Liver (tissue), 9 donors: ENCODE measurements around the gene MRC1. TPM values are rescaled to one million over a fixed set of nuclear protein-coding genes. Genes with fewer than 3 reads are reported as not detected.

ENCODE experiments used
- DNase-seq: peaks from one replicate; pipeline ENCODE4 v3.0.0-alpha.2; 2017; ENCODE audit warnings: low spot score
- H3K27ac ChIP-seq, 2 donors: one replicate each; pipeline ENCODE4 v1.7.0; 2013; ENCODE audit warnings: inconsistent platforms in 2 of 2, low read length in 2 of 2, control low read depth in 1 of 2, low read depth in 1 of 2, mild to moderate bottlenecking in 1 of 2
- H3K27me3 ChIP-seq, 4 donors: one replicate each; pipeline versions ENCODE4 v1.6.1 to v1.7.0; 2013; ENCODE audit warnings: low read length in 3 of 4, inconsistent platforms in 1 of 4, mild to moderate bottlenecking in 1 of 4, moderate library complexity in 1 of 4; ENCODE audit not compliant: control insufficient read depth in 4 of 4, insufficient read depth in 4 of 4
- H3K36me3 ChIP-seq, 4 donors: one replicate each; pipeline versions ENCODE4 v1.6.1 to v1.7.0; 2013; ENCODE audit warnings: low read length in 3 of 4, mild to moderate bottlenecking in 3 of 4, low read depth in 1 of 4, moderate library complexity in 1 of 4; ENCODE audit not compliant: control insufficient read depth in 4 of 4, insufficient read depth in 3 of 4
- H3K4me1 ChIP-seq, 4 donors: one replicate each; pipeline versions ENCODE4 v1.6.1 to v1.7.0; 2013; ENCODE audit warnings: low read length in 3 of 4, mild to moderate bottlenecking in 3 of 4, moderate library complexity in 1 of 4; ENCODE audit not compliant: control insufficient read depth in 4 of 4, insufficient read depth in 4 of 4
- H3K4me3 ChIP-seq, 3 donors: one replicate each; pipeline versions ENCODE4 v1.6.1 to v1.7.0; 2013; ENCODE audit warnings: low read length in 3 of 3, control low read depth in 1 of 3, low read depth in 1 of 3, mild to moderate bottlenecking in 1 of 3
- H3K9ac ChIP-seq, 2 donors: one replicate each; pipeline ENCODE4 v1.7.0; 2013; ENCODE audit warnings: low read length in 2 of 2, mild to moderate bottlenecking in 2 of 2, moderate library complexity in 2 of 2, control low read depth in 1 of 2, low read depth in 1 of 2
- H3K9me3 ChIP-seq, 4 donors: one replicate each; pipeline versions ENCODE4 v1.6.1 to v1.7.0; 2013; ENCODE audit warnings: low read length in 3 of 4; ENCODE audit not compliant: control insufficient read depth in 4 of 4
- FOXA1 ChIP-seq: IDR thresholded peaks from 2 replicates; pipeline ENCODE4 v1.6.1; 2016; ENCODE audit warnings: antibody characterized with exemption
- FOXA2 ChIP-seq: IDR thresholded peaks from 2 replicates; pipeline ENCODE4 v1.6.1; 2016; ENCODE audit warnings: antibody characterized with exemption
- GABPA ChIP-seq, 2 donors: IDR thresholded peaks in 1 of 2; conservative IDR thresholded peaks in 1 of 2; 2 replicates each; pipeline ENCODE4 v1.6.1; 2016; ENCODE audit warnings: antibody characterized with exemption in 2 of 2, mild to moderate bottlenecking in 1 of 2, moderate library complexity in 1 of 2
- HNF4A ChIP-seq, 2 donors: conservative IDR thresholded peaks; 2 replicates each; pipeline ENCODE4 v1.6.1; 2016; ENCODE audit warnings: antibody characterized with exemption in 2 of 2, mild to moderate bottlenecking in 2 of 2
- JUND ChIP-seq, 2 donors: IDR thresholded peaks; 2 replicates each; pipeline ENCODE4 v1.6.1; 2016; ENCODE audit warnings: antibody characterized with exemption in 2 of 2
- NR2F2 ChIP-seq: IDR thresholded peaks from 2 replicates; pipeline ENCODE4 v1.6.1; 2016; ENCODE audit warnings: antibody characterized with exemption
- RAD21 ChIP-seq, 2 donors: IDR thresholded peaks; 2 replicates each; pipeline ENCODE4 v1.6.1; 2016; ENCODE audit warnings: antibody characterized with exemption in 2 of 2, mild to moderate bottlenecking in 2 of 2
- RXRA ChIP-seq, 2 donors: IDR thresholded peaks; 2 replicates each; pipeline ENCODE4 v1.6.1; 2017 to 2018; ENCODE audit warnings: antibody characterized with exemption in 2 of 2, mild to moderate bottlenecking in 1 of 2
- SP1 ChIP-seq: IDR thresholded peaks from 2 replicates; pipeline ENCODE4 v1.6.1; 2018; ENCODE audit warnings: antibody characterized with exemption, mild to moderate bottlenecking
- TAF1 ChIP-seq: conservative IDR thresholded peaks from 2 replicates; pipeline ENCODE4 v1.6.1; 2016; ENCODE audit warnings: antibody characterized with exemption, mild to moderate bottlenecking
- YY1 ChIP-seq: IDR thresholded peaks from 2 replicates; pipeline ENCODE4 v1.6.1; 2016; ENCODE audit warnings: antibody characterized with exemption, mild to moderate bottlenecking
- ZBTB33 ChIP-seq: IDR thresholded peaks from 2 replicates; pipeline ENCODE4 v1.6.1; 2016; ENCODE audit warnings: antibody characterized with exemption
- WGBS: extraction: QIAGEN DNeasy Blood & Tissue Kit; methylation state at CpG from one replicate; pipeline ENCODE4 v1.1.7; 2013; 5-methylcytosine and 5-hydroxymethylcytosine counted together
- polyA plus RNA-seq, 2 donors: library from polyadenylated mRNA; stranded (reverse) in 1 of 2; unstranded in 1 of 2; fragments of 200-250 nt in 1 of 2; fragments of >200 nt in 1 of 2; fragmentation: Nextera tagmentation in 1 of 2; extraction: Ambion mirVana in 1 of 2; gene quantifications; one replicate each; pipeline versions ENCODE4 v1.2.1 to v1.2.3, GENCODE V29; 2013 to 2015
- total RNA-seq, 2 donors: library from RNA; depleted of rRNA; stranded (reverse); fragments of >200 nt; gene quantifications; one replicate each; pipeline ENCODE4 v1.2.3, GENCODE V29; 2014
- TF ChIP-seq, protein P1 (sequence below): IDR thresholded peaks from 2 replicates; pipeline ENCODE4 v1.6.1; 2016; ENCODE audit warnings: antibody characterized with exemption
- TF ChIP-seq, protein P2 (sequence below): fragments of 150-350 bp; IDR thresholded peaks from 2 replicates; pipeline ENCODE4 v1.5.1; 2017; ENCODE audit warnings: improper control_type of control experiment, low read depth, low read length; ENCODE audit not compliant: missing input control
- donor health status: healthy.
- donor health status: healthy.
- donor health status: healthy.
- donor health status: healthy.
- donor health status: healthy.

The MRC1 gene
- total and polyA plus RNA-seq, 4 donors, result 9.2 to 47.0 (median 34.1) TPM

GRCh38 chr10:17888189-17888588 is 79.0 kb downstream of the MRC1 start:
- no peaks in the 10 kb centered on the region for H3K9me3 ChIP-seq
- no peaks in the 10 kb centered on the region for H3K4me1 ChIP-seq
- H3K9ac ChIP-seq, result no peak overlapping the region
- no peaks in the 10 kb centered on the region for H3K36me3 ChIP-seq
- no peak overlapping the region for H3K27ac ChIP-seq
- DNase-seq, result no peak
- H3K4me3 ChIP-seq, result no peak overlapping the region
- H3K27me3 ChIP-seq, result no peaks in the 10 kb centered on the region
- TF ChIP-seq JUND (IDR thresholded peaks at IDR 0.05) (no peak), FOXA2 (no peak), HNF4A (conservative IDR thresholded peaks at IDR 0.05) (no peak), RXRA (IDR thresholded peaks at IDR 0.05) (no peak), SP1 (no peak)
- TF ChIP-seq, protein P1, sequence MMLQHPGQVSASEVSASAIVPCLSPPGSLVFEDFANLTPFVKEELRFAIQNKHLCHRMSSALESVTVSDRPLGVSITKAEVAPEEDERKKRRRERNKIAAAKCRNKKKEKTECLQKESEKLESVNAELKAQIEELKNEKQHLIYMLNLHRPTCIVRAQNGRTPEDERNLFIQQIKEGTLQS, result no peak
- TF ChIP-seq, protein P2, sequence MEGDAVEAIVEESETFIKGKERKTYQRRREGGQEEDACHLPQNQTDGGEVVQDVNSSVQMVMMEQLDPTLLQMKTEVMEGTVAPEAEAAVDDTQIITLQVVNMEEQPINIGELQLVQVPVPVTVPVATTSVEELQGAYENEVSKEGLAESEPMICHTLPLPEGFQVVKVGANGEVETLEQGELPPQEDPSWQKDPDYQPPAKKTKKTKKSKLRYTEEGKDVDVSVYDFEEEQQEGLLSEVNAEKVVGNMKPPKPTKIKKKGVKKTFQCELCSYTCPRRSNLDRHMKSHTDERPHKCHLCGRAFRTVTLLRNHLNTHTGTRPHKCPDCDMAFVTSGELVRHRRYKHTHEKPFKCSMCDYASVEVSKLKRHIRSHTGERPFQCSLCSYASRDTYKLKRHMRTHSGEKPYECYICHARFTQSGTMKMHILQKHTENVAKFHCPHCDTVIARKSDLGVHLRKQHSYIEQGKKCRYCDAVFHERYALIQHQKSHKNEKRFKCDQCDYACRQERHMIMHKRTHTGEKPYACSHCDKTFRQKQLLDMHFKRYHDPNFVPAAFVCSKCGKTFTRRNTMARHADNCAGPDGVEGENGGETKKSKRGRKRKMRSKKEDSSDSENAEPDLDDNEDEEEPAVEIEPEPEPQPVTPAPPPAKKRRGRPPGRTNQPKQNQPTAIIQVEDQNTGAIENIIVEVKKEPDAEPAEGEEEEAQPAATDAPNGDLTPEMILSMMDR, result no peak

DNA sequence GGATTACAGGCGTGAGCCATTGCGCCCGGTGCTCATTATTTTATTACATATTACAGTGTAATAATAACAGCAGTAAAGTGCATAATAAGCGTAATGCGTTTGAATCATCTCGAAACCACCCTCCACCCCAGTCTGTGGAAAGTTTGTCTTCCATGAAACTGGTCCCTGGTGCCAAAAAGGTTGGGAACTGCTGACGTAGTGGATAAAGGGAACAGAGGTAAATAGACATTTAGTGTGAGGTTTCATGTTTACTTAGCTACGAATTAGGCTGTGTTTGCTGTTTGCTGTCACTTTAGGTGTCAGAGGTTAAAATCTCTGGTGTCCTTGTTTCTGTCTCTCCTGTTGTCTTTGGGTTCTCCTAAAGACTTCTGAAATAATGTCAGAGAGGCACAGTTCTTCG is 82.3 kb downstream of the MRC1 start:
- Histone ChIP-seq H3K4me1 (no peaks in the 10 kb centered on the region), H3K9me3 (no peaks in the 10 kb centered on the region), H3K36me3 (peaks cover 0 to 2% (median 0%) of the 10 kb centered on the region in 4 donors), H3K9ac (no peak overlapping the region), H3K27ac (no peak overlapping the region), H3K4me3 (peak overlapping the region in 1 of 3 donors; percentile 6), H3K27me3 (no peaks in the 10 kb centered on the region)
- no peak for DNase-seq
- WGBS, result 66% methylated on average over 9 of the region's 9 CpGs
- TF ChIP-seq RXRA (IDR thresholded peaks at IDR 0.05), result peak in 1 of 2 donors; percentile 13
- no peak for TF ChIP-seq HNF4A (conservative IDR thresholded peaks at IDR 0.05)
- TF ChIP-seq TAF1, result no peak
- peak; percentile 20 for TF ChIP-seq YY1
- TF ChIP-seq, protein P2, result no peak
- TF ChIP-seq GABPA (IDR thresholded peaks at IDR 0.05 in 1 of 2, conservative IDR thresholded peaks at IDR 0.05 in 1 of 2), result no peak
- peak; percentile 47 for TF ChIP-seq FOXA2
- no peak for TF ChIP-seq RAD21 (IDR thresholded peaks at IDR 0.05)

DNA sequence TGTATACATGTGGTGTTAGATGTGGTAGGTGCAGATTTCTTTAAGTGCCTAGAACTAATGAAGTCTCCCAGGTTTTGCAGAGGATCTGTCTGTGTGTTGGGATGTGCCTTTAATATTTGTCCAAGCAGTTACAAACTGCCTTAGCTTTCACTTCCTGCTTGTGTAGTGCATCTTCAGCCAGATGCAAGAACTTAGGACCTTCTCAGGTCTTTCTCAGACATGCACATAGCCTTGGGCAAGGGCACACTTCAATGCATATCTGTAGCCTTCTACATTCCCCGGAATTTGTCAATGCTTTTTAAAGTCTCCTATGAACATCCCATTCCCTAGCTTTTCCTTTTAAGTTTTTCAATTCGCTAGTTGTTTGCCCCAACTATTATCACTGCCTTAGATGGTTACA is 95.4 kb downstream of the MRC1 start:
- WGBS, result 73% methylated on average over 2 of the region's 2 CpGs

More for the DNA sequence above, 95.4 kb downstream of the MRC1 start:
- Histone ChIP-seq H3K27ac (no peak overlapping the region), H3K4me1 (no peaks in the 10 kb centered on the region), H3K9me3 (no peaks in the 10 kb centered on the region), H3K4me3 (no peak overlapping the region), H3K9ac (no peak overlapping the region), H3K27me3 (peaks cover 0 to 2% (median 0%) of the 10 kb centered on the region in 4 donors), H3K36me3 (no peaks in the 10 kb centered on the region)
- no peak for DNase-seq
- no peak for TF ChIP-seq RXRA (IDR thresholded peaks at IDR 0.05)
- TF ChIP-seq NR2F2, result no peak
- no peak for TF ChIP-seq FOXA1
- TF ChIP-seq ZBTB33, result no peak
- no peak for TF ChIP-seq HNF4A (conservative IDR thresholded peaks at IDR 0.05)
- no peak for TF ChIP-seq JUND (IDR thresholded peaks at IDR 0.05)
- no peak for TF ChIP-seq FOXA2
